WERI-Rb-1 (cell line): ENCODE data around the gene RNASEH1.

Experiments used
- DNase-seq: peaks from one replicate; pipeline ENCODE4 v3.0.0-alpha.2; 2020
- H3K27ac ChIP-seq: fragments of 250-450 bp; sonication (Bioruptor Pico); 2 replicates; pipeline ENCODE4 v1.5.1; 2020; ENCODE audit warnings: mild to moderate bottlenecking, moderate library complexity
- H3K27me3 ChIP-seq: fragments of 250-450 bp; sonication (Bioruptor Pico); 2 replicates; pipeline ENCODE4 v1.5.1; 2021; ENCODE audit warnings: mild to moderate bottlenecking, low read depth, moderate library complexity; ENCODE audit not compliant: insufficient read depth, severe bottlenecking
- H3K36me3 ChIP-seq: fragments of 250-450 bp; sonication (Bioruptor Pico); 2 replicates; pipeline ENCODE4 v1.5.1; 2020; ENCODE audit warnings: mild to moderate bottlenecking, moderate library complexity
- H3K4me3 ChIP-seq: 2 replicates; pipeline ENCODE4 v1.5.1; 2011; ENCODE audit warnings: low read depth, mild to moderate bottlenecking, control low read depth, low read length
- H3K9me3 ChIP-seq: fragments of 250-450 bp; sonication (Bioruptor Pico); 2 replicates; pipeline ENCODE4 v1.5.1; 2021; ENCODE audit warnings: mild to moderate bottlenecking, moderate library complexity; ENCODE audit not compliant: severe bottlenecking
- TF ChIP-seq, protein P1 (sequence below): IDR thresholded peaks from 2 replicates; pipeline ENCODE4 v1.5.1; 2011; ENCODE audit warnings: low read depth, mild to moderate bottlenecking, control low read depth, inconsistent platforms, low read length

Gene RNASEH1

DNA sequence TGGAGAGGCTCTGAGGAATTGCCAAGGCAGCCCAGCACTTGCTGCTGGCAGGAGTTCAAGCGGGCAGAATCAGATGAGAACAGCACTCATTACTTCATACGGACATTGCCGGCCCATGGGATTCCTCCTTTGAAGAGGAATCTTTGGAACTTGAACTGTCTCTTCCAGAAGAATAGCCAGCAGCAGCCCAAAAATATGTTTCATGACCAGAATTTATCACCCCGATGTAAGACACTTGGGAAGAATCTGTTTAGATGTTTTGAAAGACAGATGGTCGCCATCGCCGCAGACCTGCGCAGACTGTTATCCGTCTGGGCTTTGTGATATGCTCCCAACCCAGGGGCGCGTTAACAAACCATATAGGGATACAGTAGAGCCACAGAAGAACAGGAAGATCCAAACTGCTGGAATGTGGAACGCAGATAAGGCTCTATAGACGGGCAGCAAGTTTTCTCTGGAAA is 35.1 kb downstream of the RNASEH1 start:
- Histone ChIP-seq H3K9me3 (no peaks in the 10 kb centered on the region), H3K27ac (peak overlapping the region; percentile 68), H3K36me3 (no peaks in the 10 kb centered on the region), H3K4me3 (peak overlapping the region; percentile 32), H3K27me3 (no peaks in the 10 kb centered on the region)
- TF ChIP-seq, protein P1, sequence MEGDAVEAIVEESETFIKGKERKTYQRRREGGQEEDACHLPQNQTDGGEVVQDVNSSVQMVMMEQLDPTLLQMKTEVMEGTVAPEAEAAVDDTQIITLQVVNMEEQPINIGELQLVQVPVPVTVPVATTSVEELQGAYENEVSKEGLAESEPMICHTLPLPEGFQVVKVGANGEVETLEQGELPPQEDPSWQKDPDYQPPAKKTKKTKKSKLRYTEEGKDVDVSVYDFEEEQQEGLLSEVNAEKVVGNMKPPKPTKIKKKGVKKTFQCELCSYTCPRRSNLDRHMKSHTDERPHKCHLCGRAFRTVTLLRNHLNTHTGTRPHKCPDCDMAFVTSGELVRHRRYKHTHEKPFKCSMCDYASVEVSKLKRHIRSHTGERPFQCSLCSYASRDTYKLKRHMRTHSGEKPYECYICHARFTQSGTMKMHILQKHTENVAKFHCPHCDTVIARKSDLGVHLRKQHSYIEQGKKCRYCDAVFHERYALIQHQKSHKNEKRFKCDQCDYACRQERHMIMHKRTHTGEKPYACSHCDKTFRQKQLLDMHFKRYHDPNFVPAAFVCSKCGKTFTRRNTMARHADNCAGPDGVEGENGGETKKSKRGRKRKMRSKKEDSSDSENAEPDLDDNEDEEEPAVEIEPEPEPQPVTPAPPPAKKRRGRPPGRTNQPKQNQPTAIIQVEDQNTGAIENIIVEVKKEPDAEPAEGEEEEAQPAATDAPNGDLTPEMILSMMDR, result no peak
- peak; percentile 71 for DNase-seq

DNA sequence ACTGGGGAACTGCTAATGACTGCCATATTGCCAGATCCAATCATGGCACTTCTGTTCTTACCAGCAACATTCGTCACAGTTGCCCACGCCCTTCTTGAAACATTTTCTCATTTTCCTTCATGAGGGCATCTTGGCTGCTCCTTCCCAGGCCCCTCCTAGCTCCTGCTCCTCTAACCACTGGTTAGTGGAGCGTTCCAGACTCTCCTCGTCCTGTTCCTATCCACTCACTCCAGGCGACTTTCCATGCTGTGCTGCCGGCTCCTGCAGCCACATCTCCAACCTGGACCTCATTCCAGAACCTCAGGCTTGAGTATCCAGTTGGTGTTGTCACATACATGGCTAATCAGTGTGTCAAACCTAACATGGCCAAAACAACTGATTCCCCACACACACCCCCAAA is 37.5 kb downstream of the RNASEH1 start:
- TF ChIP-seq, protein P1, result no peak
- DNase-seq, result peak; percentile 7
- peaks cover 11% of the 10 kb centered on the region for H3K36me3 ChIP-seq
- no peak overlapping the region; the same call in 1 of the 2 replicates for H3K27ac ChIP-seq
- peaks cover 3% of the 10 kb centered on the region for H3K9me3 ChIP-seq
- H3K27me3 ChIP-seq, result no peaks in the 10 kb centered on the region
- H3K4me3 ChIP-seq, result peak overlapping the region; percentile 68; the same call in 1 of the 2 replicates

DNA sequence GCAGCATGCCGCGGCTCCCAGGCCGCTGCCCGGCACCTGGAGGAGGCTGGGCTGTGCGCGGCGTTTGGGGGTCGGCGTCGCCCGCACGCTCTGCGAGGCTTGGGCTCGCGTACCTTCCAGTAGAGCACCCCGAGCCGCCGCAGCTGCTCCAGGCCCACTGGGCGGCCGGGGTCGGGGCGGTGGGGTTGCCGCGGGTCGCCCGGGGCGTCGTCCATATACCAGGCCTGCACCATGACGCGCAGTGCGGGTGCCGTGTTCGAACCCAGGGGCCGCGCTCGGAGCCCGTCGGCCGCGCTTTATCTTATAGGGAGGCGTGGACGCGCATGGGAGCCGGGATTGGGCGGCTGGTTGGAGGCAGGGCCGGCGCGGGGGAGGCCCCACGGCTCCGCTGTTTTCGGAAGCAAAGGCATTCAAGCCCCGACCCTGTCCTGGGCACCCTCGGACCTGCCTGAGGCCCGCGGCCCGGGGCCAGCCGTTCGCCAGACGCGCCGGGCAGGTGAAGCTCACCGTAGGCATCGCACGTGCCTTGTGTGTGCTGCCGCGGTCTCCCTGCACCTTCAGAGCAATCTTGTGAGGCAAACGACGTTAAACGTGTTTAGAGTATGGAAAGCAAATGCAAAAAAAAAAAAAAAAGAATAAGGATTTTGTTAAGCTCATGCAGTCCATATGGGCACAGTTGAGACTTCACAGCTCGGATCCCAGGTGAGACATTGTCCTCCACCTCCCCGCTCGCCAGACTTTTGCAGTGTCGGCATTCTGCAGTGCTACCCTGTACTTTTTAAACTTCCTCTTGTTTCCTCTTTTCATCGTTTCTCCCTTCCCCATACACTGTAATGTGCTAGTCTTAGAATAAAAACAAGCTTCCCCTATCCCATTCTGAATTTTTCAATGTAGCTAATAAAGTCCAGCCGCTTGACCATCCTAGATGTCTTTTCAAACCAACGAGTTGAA is 38.6 kb downstream of the RNASEH1 start, which contains the start of gene ADI1:
TSS of gene ADI1 (minus strand) at position 277 of the 951 bp plus-strand sequence. CDS start at position 233, 44 bp downstream.
- TF ChIP-seq, protein P1, result no peak
- peaks cover 6% of the 10 kb centered on the region for H3K9me3 ChIP-seq
- peak; percentile 94 for DNase-seq
- H3K27ac ChIP-seq, result peak within 1 kb of the TSS; percentile 99
- H3K36me3 ChIP-seq, result peaks cover 11% of the 10 kb centered on the region
- no peaks in the 10 kb centered on the region for H3K27me3 ChIP-seq
- H3K4me3 ChIP-seq, result peak within 1 kb of the TSS; percentile 85

DNA sequence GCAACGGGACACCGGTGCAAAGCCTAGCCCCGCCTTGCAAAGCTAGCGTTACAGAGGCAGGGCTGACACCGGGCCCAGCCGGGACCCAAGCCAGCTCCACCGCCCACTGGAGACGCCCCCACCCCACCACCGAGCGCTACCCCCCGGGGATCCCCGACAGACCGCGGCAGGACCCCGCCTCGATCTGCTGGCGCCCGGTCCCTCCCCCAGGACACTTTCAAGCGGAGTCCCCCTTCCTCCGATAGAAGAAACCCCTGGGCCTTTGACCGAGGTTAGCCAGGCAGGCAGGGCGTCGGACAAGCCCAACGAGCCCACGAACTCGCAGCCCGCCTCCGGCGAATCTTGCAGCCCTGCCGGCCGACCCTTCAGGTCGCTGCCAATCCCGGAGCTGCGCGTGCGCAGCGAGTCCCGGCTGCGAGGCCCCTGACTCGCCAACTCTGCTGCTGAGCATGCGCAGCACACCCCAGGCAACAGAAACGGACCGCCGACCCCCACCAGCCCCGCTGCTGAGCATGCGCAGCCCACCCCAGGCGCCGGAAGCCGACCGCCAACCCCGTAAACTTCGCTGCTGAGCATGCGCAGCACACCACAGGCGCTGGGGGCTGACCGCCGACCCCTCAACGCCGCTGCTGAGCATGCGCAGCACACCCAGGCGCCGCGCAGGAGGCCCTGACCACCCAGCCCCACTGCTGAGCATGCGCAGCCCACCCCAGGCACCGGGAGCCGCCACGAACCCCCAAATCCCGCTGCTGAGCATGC is 39.5 kb downstream of the RNASEH1 start:
- Histone ChIP-seq H3K27ac (peak overlapping the region; percentile 99), H3K4me3 (peak overlapping the region; percentile 85), H3K27me3 (no peaks in the 10 kb centered on the region), H3K36me3 (peaks cover 14% of the 10 kb centered on the region), H3K9me3 (peaks cover 6% of the 10 kb centered on the region)
- TF ChIP-seq, protein P1, result no peak
- peak; percentile 100 for DNase-seq

DNA sequence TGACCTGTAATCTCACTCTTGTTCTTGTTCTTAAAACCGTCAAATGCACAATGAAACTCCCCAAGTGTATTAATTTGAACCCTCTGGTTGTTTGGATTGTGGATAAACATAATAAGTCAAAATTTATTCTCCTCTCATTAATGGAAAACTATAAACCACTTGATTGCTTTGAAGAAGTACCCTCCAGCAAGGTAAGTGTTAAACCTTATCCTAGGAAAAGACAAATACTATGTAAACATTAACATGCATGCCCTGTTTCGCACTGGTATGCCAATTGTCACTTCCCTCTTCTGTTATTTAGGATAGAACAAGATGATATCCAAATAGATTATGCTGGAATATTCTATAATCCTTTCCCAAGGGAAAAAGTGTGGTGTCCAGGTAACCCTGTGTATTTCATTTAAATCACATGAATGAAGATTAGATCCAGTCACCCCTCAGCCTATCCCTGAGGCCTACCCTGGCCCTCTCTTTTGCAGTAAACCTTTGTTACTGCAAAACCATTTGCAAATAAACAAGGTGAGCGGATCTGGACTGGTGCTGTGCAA is 40.1 kb downstream of the RNASEH1 start:
- peaks cover 20% of the 10 kb centered on the region for H3K36me3 ChIP-seq
- H3K4me3 ChIP-seq, result peak overlapping the region; percentile 85
- no peaks in the 10 kb centered on the region for H3K27me3 ChIP-seq
- peaks cover 6% of the 10 kb centered on the region for H3K9me3 ChIP-seq
- DNase-seq, result no peak
- TF ChIP-seq, protein P1, result no peak
- H3K27ac ChIP-seq, result peak overlapping the region; percentile 95
